GM12873 (cell line): ENCODE results near the gene UBXN1.

Source experiments
- CTCF ChIP-seq: IDR thresholded peaks from 2 replicates; pipeline ENCODE4 v1.5.1; 2012; ENCODE audit warnings: low read depth, mild to moderate bottlenecking, moderate library complexity, low read length, control low read depth; ENCODE audit not compliant: insufficient read depth; ENCODE audit errors: missing control alignments

Gene UBXN1

GRCh38 chr11:62645946-62646824 lies 32.7 kb downstream of the UBXN1 start, which contains the start of gene GANAB:
GANAB (minus strand) TSS chr11:62646613; CDS start chr11:62646599, 14 bp downstream.
- TF ChIP-seq CTCF, result no peak

- TF ChIP-seq CTCF, result no peak
These were observed 33.3 kb downstream of the UBXN1 start for GRCh38 chr11:62645671-62645945.

- TF ChIP-seq CTCF, result no peak
These were observed 34.7 kb downstream of the UBXN1 start for GRCh38 chr11:62644220-62644619.

GRCh38 chr11:62632492-62632891 lies 46.4 kb downstream of the UBXN1 start:
- no peak for TF ChIP-seq CTCF

GRCh38 chr11:62627713-62628112 lies 51.2 kb downstream of the UBXN1 start:
- TF ChIP-seq CTCF, result no peak
